Measurements from ENCODE around the gene PDE7B. TPM values are rescaled to one million over a fixed set of nuclear protein-coding genes. Genes with fewer than 3 reads are reported as not detected.
"Not testable (repeated sequence)": the region's sequence is repeated elsewhere in the genome, so short reads cannot be mapped to it uniquely, and the experiment has no call there.

The PDE7B gene
- total RNA-seq, 1 experiment from 2014 or later: not detected

GRCh38 chr6:135853986-135854385 lies 2.5 kb downstream of the PDE7B start:
- H3K27me3 ChIP-seq (ENCODE audit: low read length): no peaks in the 10 kb centered on the region
- no peak overlapping the region for H2AFZ ChIP-seq (ENCODE audit: low read length)
- H3K9me3 ChIP-seq (ENCODE audit: low read length): no peaks in the 10 kb centered on the region
- no peaks in the 10 kb centered on the region for H3K36me3 ChIP-seq (ENCODE audit: insufficient read depth, low read length)
- no peaks in the 10 kb centered on the region for H3K4me1 ChIP-seq (ENCODE audit: low read length)
- no peaks in the 10 kb centered on the region for H4K20me1 ChIP-seq (ENCODE audit: insufficient read depth, low read depth, low read length)
- no peaks in the 10 kb centered on the region for H3K9me2 ChIP-seq (replicated peaks; ENCODE audit: insufficient read depth, low read length)
- no peak overlapping the region for H3K4me3 ChIP-seq (ENCODE audit: low read length)
- H3K4me2 ChIP-seq (ENCODE audit: low read depth, low read length, poor library complexity, severe bottlenecking): no peak overlapping the region
- no peak for DNase-seq
- no peak overlapping the region for H3K9ac ChIP-seq (ENCODE audit: low read length)
- no peaks in the 10 kb centered on the region for H3K79me2 ChIP-seq (ENCODE audit: low read length)
- no peak overlapping the region for H3K27ac ChIP-seq (ENCODE audit: low read length)

GRCh38 chr6:135854799-135855198 lies 3.3 kb downstream of the PDE7B start:
- H2AFZ ChIP-seq (ENCODE audit: low read length): no peak overlapping the region
- H4K20me1 ChIP-seq (ENCODE audit: insufficient read depth, low read depth, low read length): no peaks in the 10 kb centered on the region
- no peaks in the 10 kb centered on the region for H3K27me3 ChIP-seq (ENCODE audit: low read length)
- no peaks in the 10 kb centered on the region for H3K9me3 ChIP-seq (ENCODE audit: low read length)
- H3K27ac ChIP-seq (ENCODE audit: low read length): no peak overlapping the region
- no peak overlapping the region for H3K4me2 ChIP-seq (ENCODE audit: low read depth, low read length, poor library complexity, severe bottlenecking)
- no peak overlapping the region for H3K4me3 ChIP-seq (ENCODE audit: low read length)
- H3K9me2 ChIP-seq (replicated peaks; ENCODE audit: insufficient read depth, low read length): no peaks in the 10 kb centered on the region
- H3K4me1 ChIP-seq (ENCODE audit: low read length): no peaks in the 10 kb centered on the region
- DNase-seq: no peak
- H3K9ac ChIP-seq (ENCODE audit: low read length): no peak overlapping the region
- H3K36me3 ChIP-seq (ENCODE audit: insufficient read depth, low read length): no peaks in the 10 kb centered on the region
- H3K79me2 ChIP-seq (ENCODE audit: low read length): no peaks in the 10 kb centered on the region

GRCh38 chr6:135858931-135859330 lies 7.4 kb downstream of the PDE7B start:
- H3K27ac ChIP-seq (ENCODE audit: low read length): no peak overlapping the region
- no peaks in the 10 kb centered on the region for H3K4me1 ChIP-seq (ENCODE audit: low read length)
- H3K36me3 ChIP-seq (ENCODE audit: insufficient read depth, low read length): no peaks in the 10 kb centered on the region
- H3K27me3 ChIP-seq (ENCODE audit: low read length): no peaks in the 10 kb centered on the region
- no peaks in the 10 kb centered on the region for H4K20me1 ChIP-seq (ENCODE audit: insufficient read depth, low read depth, low read length)
- H3K4me2 ChIP-seq (ENCODE audit: low read depth, low read length, poor library complexity, severe bottlenecking): no peak overlapping the region
- H3K79me2 ChIP-seq (ENCODE audit: low read length): no peaks in the 10 kb centered on the region
- H2AFZ ChIP-seq (ENCODE audit: low read length): no peak overlapping the region
- H3K9me3 ChIP-seq (ENCODE audit: low read length): no peaks in the 10 kb centered on the region
- no peak overlapping the region for H3K4me3 ChIP-seq (ENCODE audit: low read length)
- H3K9ac ChIP-seq (ENCODE audit: low read length): no peak overlapping the region
- DNase-seq: no peak
- H3K9me2 ChIP-seq (replicated peaks; ENCODE audit: insufficient read depth, low read length): no peaks in the 10 kb centered on the region

- Histone ChIP-seq H3K9me2 (replicated peaks; ENCODE audit: insufficient read depth, low read length) (no peaks in the 10 kb centered on the region), H3K4me3 (ENCODE audit: low read length) (no peak overlapping the region), H4K20me1 (ENCODE audit: insufficient read depth, low read depth, low read length) (no peaks in the 10 kb centered on the region), H3K4me2 (ENCODE audit: low read depth, low read length, poor library complexity, severe bottlenecking) (no peak overlapping the region), H3K79me2 (ENCODE audit: low read length) (no peaks in the 10 kb centered on the region), H3K4me1 (ENCODE audit: low read length) (no peaks in the 10 kb centered on the region), H3K9me3 (ENCODE audit: low read length) (no peaks in the 10 kb centered on the region), H3K27me3 (ENCODE audit: low read length) (no peaks in the 10 kb centered on the region), H2AFZ (ENCODE audit: low read length) (no peak overlapping the region), H3K27ac (ENCODE audit: low read length) (no peak overlapping the region), H3K9ac (ENCODE audit: low read length) (no peak overlapping the region), H3K36me3 (ENCODE audit: insufficient read depth, low read length) (no peaks in the 10 kb centered on the region)
- no peak for DNase-seq
Measured at GRCh38 chr6:135860361-135860760, 8.9 kb downstream of the PDE7B start.

- no peaks in the 10 kb centered on the region for H3K9me2 ChIP-seq (replicated peaks; ENCODE audit: insufficient read depth, low read length)
- H4K20me1 ChIP-seq (ENCODE audit: insufficient read depth, low read depth, low read length): no peaks in the 10 kb centered on the region
- no peaks in the 10 kb centered on the region for H3K79me2 ChIP-seq (ENCODE audit: low read length)
- H2AFZ ChIP-seq (ENCODE audit: low read length): no peak overlapping the region
- H3K4me3 ChIP-seq (ENCODE audit: low read length): no peak overlapping the region
- no peak overlapping the region for H3K4me2 ChIP-seq (ENCODE audit: low read depth, low read length, poor library complexity, severe bottlenecking)
- H3K4me1 ChIP-seq (ENCODE audit: low read length): no peaks in the 10 kb centered on the region
- H3K9me3 ChIP-seq (ENCODE audit: low read length): no peaks in the 10 kb centered on the region
- no peaks in the 10 kb centered on the region for H3K27me3 ChIP-seq (ENCODE audit: low read length)
- no peaks in the 10 kb centered on the region for H3K36me3 ChIP-seq (ENCODE audit: insufficient read depth, low read length)
- no peak overlapping the region for H3K9ac ChIP-seq (ENCODE audit: low read length)
- no peak for DNase-seq
- H3K27ac ChIP-seq (ENCODE audit: low read length): no peak overlapping the region
Measured at GRCh38 chr6:135861189-135861588, 9.7 kb downstream of the PDE7B start.

- not testable (repeated sequence) for H3K9ac ChIP-seq (ENCODE audit: low read length); H3K36me3 ChIP-seq (ENCODE audit: insufficient read depth, low read length); H3K27me3 ChIP-seq (ENCODE audit: low read length); H3K4me2 ChIP-seq (ENCODE audit: low read depth, low read length, poor library complexity, severe bottlenecking); H2AFZ ChIP-seq (ENCODE audit: low read length); H3K4me1 ChIP-seq (ENCODE audit: low read length); H3K4me3 ChIP-seq (ENCODE audit: low read length); H3K79me2 ChIP-seq (ENCODE audit: low read length); H3K9me3 ChIP-seq (ENCODE audit: low read length); H4K20me1 ChIP-seq (ENCODE audit: insufficient read depth, low read depth, low read length); H3K27ac ChIP-seq (ENCODE audit: low read length); DNase-seq; H3K9me2 ChIP-seq (replicated peaks; ENCODE audit: insufficient read depth, low read length)
Measured at GRCh38 chr6:135864929-135865328, 13.4 kb downstream of the PDE7B start.

GRCh38 chr6:135866445-135867123 lies 15.1 kb downstream of the PDE7B start:
- Histone ChIP-seq H4K20me1 (ENCODE audit: insufficient read depth, low read depth, low read length) (no peaks in the 10 kb centered on the region), H3K79me2 (ENCODE audit: low read length) (no peaks in the 10 kb centered on the region), H3K9ac (ENCODE audit: low read length) (no peak overlapping the region), H2AFZ (ENCODE audit: low read length) (no peak overlapping the region), H3K9me2 (replicated peaks; ENCODE audit: insufficient read depth, low read length) (no peaks in the 10 kb centered on the region), H3K4me2 (ENCODE audit: low read depth, low read length, poor library complexity, severe bottlenecking) (no peak overlapping the region), H3K9me3 (ENCODE audit: low read length) (no peaks in the 10 kb centered on the region), H3K27ac (ENCODE audit: low read length) (no peak overlapping the region), H3K27me3 (ENCODE audit: low read length) (no peaks in the 10 kb centered on the region), H3K36me3 (ENCODE audit: insufficient read depth, low read length) (no peaks in the 10 kb centered on the region), H3K4me3 (ENCODE audit: low read length) (no peak overlapping the region), H3K4me1 (ENCODE audit: low read length) (no peaks in the 10 kb centered on the region)
- no peak for DNase-seq

- Histone ChIP-seq H3K9me2 (replicated peaks; ENCODE audit: insufficient read depth, low read length) (no peaks in the 10 kb centered on the region), H3K4me3 (ENCODE audit: low read length) (no peak overlapping the region), H3K36me3 (ENCODE audit: insufficient read depth, low read length) (no peaks in the 10 kb centered on the region), H3K9me3 (ENCODE audit: low read length) (no peaks in the 10 kb centered on the region), H2AFZ (ENCODE audit: low read length) (no peak overlapping the region), H3K79me2 (ENCODE audit: low read length) (no peaks in the 10 kb centered on the region), H3K9ac (ENCODE audit: low read length) (no peak overlapping the region), H3K4me1 (ENCODE audit: low read length) (no peaks in the 10 kb centered on the region), H3K4me2 (ENCODE audit: low read depth, low read length, poor library complexity, severe bottlenecking) (no peak overlapping the region), H3K27me3 (ENCODE audit: low read length) (no peaks in the 10 kb centered on the region), H3K27ac (ENCODE audit: low read length) (no peak overlapping the region), H4K20me1 (ENCODE audit: insufficient read depth, low read depth, low read length) (no peaks in the 10 kb centered on the region)
- DNase-seq: no peak
Measured at GRCh38 chr6:135867332-135867731, 15.8 kb downstream of the PDE7B start.

GRCh38 chr6:135869857-135870256 lies 18.4 kb downstream of the PDE7B start:
- no peak overlapping the region for H3K9ac ChIP-seq (ENCODE audit: low read length)
- H3K4me3 ChIP-seq (ENCODE audit: low read length): no peak overlapping the region
- H3K36me3 ChIP-seq (ENCODE audit: insufficient read depth, low read length): no peaks in the 10 kb centered on the region
- DNase-seq: no peak
- no peaks in the 10 kb centered on the region for H3K27me3 ChIP-seq (ENCODE audit: low read length)
- no peak overlapping the region for H3K27ac ChIP-seq (ENCODE audit: low read length)
- H3K4me2 ChIP-seq (ENCODE audit: low read depth, low read length, poor library complexity, severe bottlenecking): no peak overlapping the region
- no peaks in the 10 kb centered on the region for H3K9me2 ChIP-seq (replicated peaks; ENCODE audit: insufficient read depth, low read length)
- no peaks in the 10 kb centered on the region for H3K79me2 ChIP-seq (ENCODE audit: low read length)
- no peaks in the 10 kb centered on the region for H3K4me1 ChIP-seq (ENCODE audit: low read length)
- no peaks in the 10 kb centered on the region for H3K9me3 ChIP-seq (ENCODE audit: low read length)
- no peak overlapping the region for H2AFZ ChIP-seq (ENCODE audit: low read length)
- no peaks in the 10 kb centered on the region for H4K20me1 ChIP-seq (ENCODE audit: insufficient read depth, low read depth, low read length)

Data from Karpas-422 (cell line).